Caco-2 (cell line): ENCODE data around the gene MECR. TPM values are rescaled to one million over a fixed set of nuclear protein-coding genes. Genes with fewer than 3 reads are reported as not detected.
A peak's percentile ranks its signal among the peaks of the same experiment; 100 is the strongest.

ENCODE experiments used
- BruUV-seq: library from RNA; stranded (reverse); fragments of 400-500 nt; replicated peaks from 2 replicates; lab custom pipeline; 2021; lab: Mats Ljungman, UMichigan
- CTCF ChIA-PET: fragments of 300-600 bp; sonication (Branson Sonifier 250); formaldehyde crosslinking; loops from one replicate; lab custom pipeline; 2022; ENCODE audit warnings: antibody characterized with exemption; lab: Charles Lee
- POLR2A ChIA-PET: fragments of 300-600 bp; sonication (Branson Sonifier 250); formaldehyde crosslinking; loops from one replicate; lab custom pipeline; 2022; ENCODE audit warnings: antibody characterized with exemption; lab: Charles Lee
- DNase-seq, 2 experiments: peaks; one replicate each; pipeline versions ENCODE4 v3.0.0 to v3.0.0-alpha.2; 2020 to 2022
- H3K27me3 ChIP-seq: replicated peaks from 2 replicates; pipeline ENCODE4 v1.6.0; 2011; ENCODE audit warnings: low read length; ENCODE audit not compliant: control insufficient read depth, insufficient read depth
- H3K36me3 ChIP-seq: 2 replicates; pipeline ENCODE4 v1.5.1; 2011; ENCODE audit warnings: low read length; ENCODE audit not compliant: control insufficient read depth, insufficient read depth
- H3K4me1 ChIP-seq: fragments of 250-450 bp; sonication (Bioruptor Pico); 2 replicates; pipeline ENCODE4 v1.5.1; 2020; ENCODE audit warnings: mild to moderate bottlenecking
- H3K4me3 ChIP-seq: 2 replicates; pipeline ENCODE4 v1.5.1; 2011; ENCODE audit warnings: low read depth, mild to moderate bottlenecking, control low read depth, low read length
- H3K9me3 ChIP-seq: fragments of 250-450 bp; sonication (Bioruptor Pico); 2 replicates; pipeline ENCODE4 v1.5.1; 2020; ENCODE audit warnings: mild to moderate bottlenecking, moderate library complexity
- H3K27ac Mint-ChIP-seq: one replicate; pipeline ENCODE4 v1.8.0; 2022; ENCODE audit warnings: mixed read lengths; ENCODE audit not compliant: unreplicated experiment
- H3K27me3 Mint-ChIP-seq: one replicate; pipeline ENCODE4 v1.8.0; 2022; ENCODE audit warnings: mixed read lengths; ENCODE audit not compliant: insufficient read depth, unreplicated experiment
- H3K36me3 Mint-ChIP-seq: one replicate; pipeline ENCODE4 v1.8.0; 2022; ENCODE audit warnings: mild to moderate bottlenecking, mixed read lengths; ENCODE audit not compliant: insufficient read depth, unreplicated experiment
- H3K4me1 Mint-ChIP-seq: one replicate; pipeline ENCODE4 v1.8.0; 2022; ENCODE audit warnings: low read depth, mixed read lengths; ENCODE audit not compliant: unreplicated experiment
- H3K4me3 Mint-ChIP-seq: one replicate; pipeline ENCODE4 v1.8.0; 2022; ENCODE audit warnings: mild to moderate bottlenecking, moderate library complexity, mixed read lengths; ENCODE audit not compliant: unreplicated experiment
- H3K9me3 Mint-ChIP-seq: one replicate; pipeline ENCODE4 v1.8.0; 2022; ENCODE audit warnings: mixed read lengths; ENCODE audit not compliant: unreplicated experiment
- CTCF ChIP-seq, 2 experiments: fragments of 200-600 bp in 1 of 2; IDR thresholded peaks; 1 replicate in 1 of 2; 2 replicates in 1 of 2; pipeline versions ENCODE4 v1.5.1 to v1.8.0; 2011 to 2022; ENCODE audit warnings: antibody characterized with exemption in 1 of 2, control low read depth in 1 of 2, inconsistent platforms in 1 of 2, low read depth in 1 of 2, low read length in 1 of 2, mild to moderate bottlenecking in 1 of 2, moderate library complexity in 1 of 2; ENCODE audit not compliant: insufficient read depth in 1 of 2, severe bottlenecking in 1 of 2, unreplicated experiment in 1 of 2
- intact Hi-C: fragments of 100-400 bp; cut with micrococcal nuclease; formaldehyde crosslinking; loops from one replicate; pipeline ENCODE4 v1.10.0; 2022; ENCODE audit not compliant: unreplicated experiment
- total RNA-seq: library from RNA; stranded (reverse); gene quantifications from 2 replicates; pipeline ENCODE4 v1.2.3, GENCODE V29; 2022

Gene MECR
- total RNA-seq, 1 experiment from 2014 or later = 23.1 TPM

- Histone ChIP-seq H3K9me3 (no peaks in the 10 kb centered on the region), H3K27me3 (no peaks in the 10 kb centered on the region), H3K4me3 (peak overlapping the region; percentile 39), H3K36me3 (no peaks in the 10 kb centered on the region), H3K4me1 (0 out of 2 replicates have a peak, but pooled peaks cover 4% of the 10 kb centered on the region)
- ChIA-PET CTCF (no interaction called here), POLR2A (no interaction called here)
- Mint-ChIP-seq H3K27me3 (peaks cover 11% of the 10 kb centered on the region), H3K4me3 (peak overlapping the region; percentile 80), H3K27ac (peak overlapping the region; percentile 82), H3K9me3 (no peaks in the 10 kb centered on the region), H3K4me1 (no peaks in the 10 kb centered on the region), H3K36me3 (peaks cover 7% of the 10 kb centered on the region)
- no peak for TF ChIP-seq CTCF (IDR thresholded peaks at IDR 0.05; ENCODE audit: insufficient read depth in 1 of 2, low read depth in 1 of 2, low read length in 1 of 2, severe bottlenecking in 1 of 2, unreplicated experiment in 1 of 2)
- BruUV-seq = no TSS peak
- intact Hi-C loops = no loop called here
- no peak for DNase-seq
Observed at GRCh38 chr1:29230204-29230552, 556 bp downstream of the MECR start.

DNA sequence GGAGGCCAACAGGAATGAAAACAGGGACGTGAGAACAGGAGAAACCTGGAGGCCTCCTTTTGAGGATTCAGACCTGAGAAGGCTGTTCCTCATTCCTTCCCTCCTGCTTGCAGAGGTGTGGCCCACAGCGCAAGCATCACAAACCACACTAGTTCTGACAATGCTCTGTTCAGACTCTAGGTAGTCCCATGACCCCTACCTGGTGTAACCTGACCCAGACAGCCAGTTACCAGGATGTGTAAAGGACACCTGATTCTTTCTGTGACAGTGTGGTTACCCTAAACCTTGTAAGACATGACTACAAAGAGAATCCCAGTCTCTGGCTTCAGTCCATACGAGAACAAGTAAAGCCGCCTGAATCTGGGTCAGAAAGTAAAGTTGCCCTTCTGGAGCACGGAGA, 3.2 kb downstream of the MECR start:
- Histone ChIP-seq H3K9me3 (no peaks in the 10 kb centered on the region), H3K36me3 (no peaks in the 10 kb centered on the region), H3K4me1 (0 out of 2 replicates have a peak, but pooled peaks cover 4% of the 10 kb centered on the region), H3K27me3 (no peaks in the 10 kb centered on the region), H3K4me3 (no peak overlapping the region)
- intact Hi-C loops = no loop called here
- POLR2A ChIA-PET = no interaction called here
- Mint-ChIP-seq H3K36me3 (peaks cover 7% of the 10 kb centered on the region), H3K4me3 (peak overlapping the region; percentile 21), H3K27ac (peak overlapping the region; percentile 76), H3K4me1 (no peaks in the 10 kb centered on the region), H3K27me3 (no peaks in the 10 kb centered on the region), H3K9me3 (no peaks in the 10 kb centered on the region)
- CTCF ChIA-PET = interaction anchor here (0.7 kb wide), 2 partner anchors 25 to 347 kb away, joined by 3 read pairs; no protein-coding TSS in a partner anchor
- peak; percentile 46 to 62 for DNase-seq
- BruUV-seq = no TSS peak
- TF ChIP-seq CTCF (IDR thresholded peaks at IDR 0.05; ENCODE audit: insufficient read depth in 1 of 2, low read depth in 1 of 2, low read length in 1 of 2, severe bottlenecking in 1 of 2, unreplicated experiment in 1 of 2) = no peak

GRCh38 chr1:29225361-29225760, 5.4 kb downstream of the MECR start:
- H3K27ac Mint-ChIP-seq = no peak overlapping the region
- no peaks in the 10 kb centered on the region for H3K36me3 Mint-ChIP-seq
- Histone ChIP-seq H3K27me3 (no peaks in the 10 kb centered on the region), H3K36me3 (no peaks in the 10 kb centered on the region), H3K9me3 (no peaks in the 10 kb centered on the region), H3K4me1 (0 out of 2 replicates have a peak, but pooled peaks cover 4% of the 10 kb centered on the region), H3K4me3 (no peak overlapping the region)
- no TSS peak for BruUV-seq
- ChIA-PET POLR2A (no interaction called here), CTCF (interaction anchor here (0.7 kb wide), 1 partner anchor 23 kb away, joined by 13 read pairs; no protein-coding TSS in a partner anchor)
- no peaks in the 10 kb centered on the region for H3K27me3 Mint-ChIP-seq
- H3K4me1 Mint-ChIP-seq = no peaks in the 10 kb centered on the region
- no peak for TF ChIP-seq CTCF (IDR thresholded peaks at IDR 0.05; ENCODE audit: insufficient read depth in 1 of 2, low read depth in 1 of 2, low read length in 1 of 2, severe bottlenecking in 1 of 2, unreplicated experiment in 1 of 2)
- H3K9me3 Mint-ChIP-seq = no peaks in the 10 kb centered on the region
- no peak overlapping the region for H3K4me3 Mint-ChIP-seq
- no peak for DNase-seq
- intact Hi-C loops = no loop called here
